HG03025 (cell line): Measurements from ENCODE around the gene CGB1.
"Not testable (repeated sequence)": the region's sequence is repeated elsewhere in the genome, so short reads cannot be mapped to it uniquely, and the experiment has no call there.

Experiments used
- ATAC-seq: cut with Tn5 transposase; IDR thresholded peaks from one replicate; pipeline ENCODE4 v1.9.1; 2021; ENCODE audit warnings: mild to moderate bottlenecking, moderate library complexity; ENCODE audit not compliant: unreplicated experiment, low FRiP score

CGB1 gene

DNA sequence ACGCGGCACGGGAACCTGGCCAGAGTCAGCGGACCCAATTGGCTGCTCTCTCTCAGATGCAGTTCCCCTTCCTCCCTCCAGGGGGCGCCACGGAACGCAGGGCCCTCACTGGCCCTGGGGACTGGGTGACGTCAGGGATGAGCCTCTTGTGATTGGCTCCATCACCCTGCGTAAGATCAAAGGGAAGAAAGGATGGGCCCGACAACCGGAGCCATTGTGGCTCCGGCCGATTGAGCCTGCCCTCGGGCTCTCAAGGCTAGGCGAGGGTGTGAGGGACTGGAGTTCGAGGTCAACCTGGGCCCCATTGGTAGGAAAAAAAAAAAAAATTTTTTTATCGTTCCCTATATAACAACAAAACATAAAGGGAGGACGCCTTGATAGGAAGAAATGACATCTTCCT is at the start of gene CGB1:
Gene CGB1, minus strand, starts transcription at position 81 of the 400 bp plus-strand sequence. CDS start 184 bp downstream, outside the sequence.
- not testable (repeated sequence) for ATAC-seq

- no peak for ATAC-seq
Measured at GRCh38 chr19:49086296-49086695, 49.6 kb upstream of the CGB1 start.

DNA sequence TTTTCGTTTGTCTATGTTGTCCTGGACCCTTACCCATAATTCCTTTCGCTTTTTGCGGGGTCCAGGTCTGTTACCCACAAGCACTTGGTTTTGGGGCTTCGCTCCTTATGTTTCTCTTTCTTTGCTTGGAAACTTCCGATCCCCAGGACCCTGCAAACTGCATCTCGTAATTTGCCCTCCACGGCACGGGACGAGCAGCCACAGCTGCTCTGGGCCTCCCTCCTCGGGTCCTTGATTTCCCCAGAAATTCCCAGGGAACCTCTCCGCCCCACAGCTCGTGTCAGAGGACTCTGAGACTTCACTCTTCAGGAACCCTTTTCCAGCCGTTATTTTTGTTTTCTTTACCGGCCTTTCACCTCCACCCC is 49.2 kb upstream of the CGB1 start:
- ATAC-seq = no peak

- ATAC-seq = peak; percentile 86
Measured at GRCh38 chr19:49085020-49085867, 48.5 kb upstream of the CGB1 start, which contains the start of gene SNRNP70. SNRNP70 (plus strand) TSS chr19:49085451; CDS start chr19:49086415, 964 bp downstream.

- ATAC-seq = no peak
Measured at GRCh38 chr19:49084206-49085019, 47.7 kb upstream of the CGB1 start.

GRCh38 chr19:49081273-49081672 is 44.6 kb upstream of the CGB1 start:
- ATAC-seq = no peak

DNA sequence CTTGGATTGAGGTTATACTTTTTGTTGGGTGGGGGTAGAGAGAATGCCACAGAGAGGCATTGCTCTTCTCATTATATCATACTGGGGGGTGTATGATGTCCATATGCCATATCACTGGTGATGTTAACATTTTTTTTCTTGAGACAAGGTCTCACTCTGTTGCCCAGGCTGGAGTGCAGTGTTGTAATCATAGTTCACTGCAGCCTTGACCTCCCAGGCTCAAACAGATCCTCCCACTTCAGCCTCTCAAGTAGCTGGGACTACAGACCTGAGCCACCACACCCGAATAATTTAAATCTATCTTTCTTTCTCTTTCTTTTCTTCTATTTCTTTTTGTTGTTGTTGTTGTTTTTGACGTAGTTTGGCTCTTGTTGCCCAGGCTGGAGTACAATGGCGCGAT is 43.7 kb upstream of the CGB1 start:
- no peak for ATAC-seq

DNA sequence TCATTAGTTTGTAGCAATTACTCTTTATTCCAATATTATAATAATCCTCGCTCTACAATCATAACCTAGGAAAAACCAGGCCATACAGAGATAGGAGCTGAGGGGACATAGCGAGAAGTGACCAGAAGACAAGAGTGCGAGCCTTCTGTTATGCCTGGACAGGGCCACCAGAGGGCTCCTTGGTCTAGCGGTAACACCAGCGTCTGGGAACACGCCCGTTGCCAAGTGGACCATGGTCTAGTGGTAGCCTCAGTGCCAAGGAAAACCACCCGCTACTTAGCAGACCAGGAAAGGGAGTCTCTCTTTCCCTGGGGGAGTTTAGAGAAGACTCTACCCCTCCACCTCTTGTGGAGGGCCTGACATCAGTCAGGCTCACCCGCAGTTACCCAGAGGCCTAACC is 38.2 kb upstream of the CGB1 start:
- not testable (repeated sequence) for ATAC-seq

GRCh38 chr19:49073514-49074378 is 37.1 kb upstream of the CGB1 start:
- no peak for ATAC-seq

DNA sequence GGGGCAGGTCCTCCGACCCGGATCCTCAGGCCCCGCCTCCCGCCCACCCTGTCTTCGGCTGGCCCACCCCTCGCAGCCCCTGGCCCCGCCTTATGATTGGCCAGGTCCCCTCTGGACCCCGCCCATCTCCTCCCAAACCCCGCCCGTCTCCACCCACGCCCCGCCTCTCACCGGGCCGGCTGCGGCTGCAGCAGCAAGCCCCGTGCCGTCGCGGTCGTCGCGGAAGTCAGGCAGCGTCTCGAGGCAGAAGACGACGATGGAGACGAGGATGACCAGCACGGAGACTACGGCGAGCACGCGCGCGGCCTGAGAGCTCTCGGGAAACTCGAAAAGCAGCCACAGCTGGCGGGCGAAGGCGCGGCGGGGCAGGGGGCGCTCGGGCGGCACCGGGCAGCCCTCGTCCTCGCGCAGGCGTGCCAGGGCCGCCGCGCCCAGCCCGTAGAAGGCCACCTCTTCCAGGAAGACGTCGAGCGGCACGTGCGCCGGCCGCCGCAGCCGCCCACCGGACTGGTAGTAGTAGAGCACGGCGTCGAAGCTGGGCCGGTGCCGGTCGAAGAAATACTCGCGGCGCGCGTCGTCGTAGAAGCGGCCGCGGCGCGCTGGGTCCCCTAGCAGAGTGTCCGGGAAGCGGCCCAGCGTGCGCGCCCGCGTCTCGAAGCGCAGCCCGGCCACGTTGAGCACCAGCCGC is 35.3 kb upstream of the CGB1 start:
- no peak for ATAC-seq

- ATAC-seq = no peak
Measured at GRCh38 chr19:49070416-49070815, 33.7 kb upstream of the CGB1 start.

DNA sequence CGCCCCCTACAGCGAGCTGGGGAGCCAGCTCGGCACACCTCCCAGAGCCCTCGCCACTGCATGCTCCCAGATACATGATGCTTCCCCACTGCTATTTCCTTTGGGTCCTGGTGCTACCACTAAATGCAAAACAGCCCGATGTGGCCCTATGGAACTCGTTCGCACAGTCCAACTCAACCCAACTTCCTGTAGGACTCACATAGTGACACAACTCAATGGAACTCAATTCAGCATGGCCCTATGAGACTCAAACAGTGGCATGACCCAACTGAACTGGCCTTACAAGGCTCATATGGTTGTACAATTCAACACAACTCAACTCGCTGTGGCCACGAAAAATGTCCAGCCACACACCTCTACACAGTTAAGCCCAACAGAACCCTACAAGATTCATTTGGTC is 32.3 kb upstream of the CGB1 start:
- no peak for ATAC-seq

- ATAC-seq = no peak
Measured at GRCh38 chr19:49067554-49067953, 30.9 kb upstream of the CGB1 start.

- ATAC-seq = no peak
Measured at GRCh38 chr19:49065905-49066512, 29.3 kb upstream of the CGB1 start.

DNA sequence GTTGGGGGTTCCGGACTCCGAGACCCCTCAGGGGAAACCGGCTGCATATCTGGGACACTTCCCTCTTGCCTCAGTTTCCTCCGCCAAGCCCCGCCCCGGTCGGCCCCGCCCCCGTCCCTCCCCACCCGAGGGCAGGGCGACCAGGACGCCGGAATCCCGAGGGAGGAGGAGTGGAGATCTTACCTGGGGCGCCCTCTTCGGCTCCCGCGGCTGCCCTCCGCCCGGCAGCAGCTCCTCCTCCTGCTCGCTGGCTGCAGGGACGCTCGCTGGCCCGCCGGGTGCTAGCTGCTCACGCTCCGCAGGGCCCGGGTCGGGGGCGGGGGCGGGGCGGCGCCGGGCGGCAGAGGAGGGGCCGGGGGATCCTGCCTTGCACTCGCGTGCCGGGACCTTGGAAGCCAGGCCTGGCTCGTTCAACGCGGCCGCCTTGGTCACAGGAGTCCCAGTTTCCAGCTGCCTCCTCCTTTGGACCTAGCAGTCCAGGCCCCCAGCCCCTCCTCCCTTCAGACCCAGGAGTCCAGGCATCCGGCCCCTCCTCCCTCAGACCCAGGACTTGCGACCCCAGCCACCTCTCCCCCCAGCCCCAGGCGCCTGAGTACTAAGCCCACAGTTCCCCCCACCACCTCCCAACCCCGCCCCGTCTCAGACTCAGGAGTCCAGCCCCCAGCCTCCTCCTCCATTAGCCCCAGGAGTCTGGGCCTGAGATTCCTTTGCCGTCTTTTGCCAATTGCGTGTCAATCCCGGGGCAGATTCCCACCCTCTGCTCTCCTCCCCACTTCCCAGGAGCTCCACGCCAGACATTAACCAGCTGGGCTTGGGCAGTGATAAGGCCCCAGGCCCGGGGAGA is 28.3 kb upstream of the CGB1 start, which contains the start of gene NTF4:
Gene NTF4, minus strand, starts transcription at position 51 of the 844 bp plus-strand sequence. CDS start 2,821 bp downstream, outside the sequence.
- no peak for ATAC-seq

DNA sequence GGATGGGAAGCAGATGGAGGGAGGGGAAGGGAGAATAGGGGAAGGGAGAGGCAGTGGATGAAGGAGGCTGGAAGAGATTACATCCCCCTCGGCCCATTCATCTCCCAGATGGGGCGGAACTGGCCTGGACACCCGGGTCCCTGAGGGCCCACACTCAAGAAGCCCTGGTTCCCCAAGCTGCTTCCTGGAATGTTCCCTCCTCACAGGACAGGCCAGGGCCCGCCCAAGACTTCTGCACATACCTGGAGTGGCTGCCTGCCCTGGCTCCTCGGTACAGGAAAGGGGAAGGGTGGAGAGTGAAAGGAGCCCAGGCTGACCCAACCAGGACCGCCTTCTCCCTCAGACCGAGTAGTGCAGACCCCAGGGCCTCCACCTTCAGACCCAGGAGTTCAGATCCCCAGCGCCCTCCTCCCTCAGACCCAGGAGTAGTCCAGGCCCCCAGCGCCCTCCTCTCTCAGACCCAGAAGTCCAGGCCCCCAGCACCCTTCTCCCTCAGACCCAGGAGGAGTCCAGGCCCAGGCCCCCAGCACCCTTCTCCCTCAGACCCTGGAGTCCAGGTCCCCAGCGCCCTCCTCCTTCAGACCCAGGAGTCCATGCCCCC is 27.4 kb upstream of the CGB1 start:
- ATAC-seq = no peak

- no peak for ATAC-seq
Measured at GRCh38 chr19:49061445-49061844, 24.8 kb upstream of the CGB1 start.

GRCh38 chr19:49061000-49061399 is 24.3 kb upstream of the CGB1 start:
- no peak for ATAC-seq
